ENCODE data around the gene KIAA1614.

The KIAA1614 gene

DNA sequence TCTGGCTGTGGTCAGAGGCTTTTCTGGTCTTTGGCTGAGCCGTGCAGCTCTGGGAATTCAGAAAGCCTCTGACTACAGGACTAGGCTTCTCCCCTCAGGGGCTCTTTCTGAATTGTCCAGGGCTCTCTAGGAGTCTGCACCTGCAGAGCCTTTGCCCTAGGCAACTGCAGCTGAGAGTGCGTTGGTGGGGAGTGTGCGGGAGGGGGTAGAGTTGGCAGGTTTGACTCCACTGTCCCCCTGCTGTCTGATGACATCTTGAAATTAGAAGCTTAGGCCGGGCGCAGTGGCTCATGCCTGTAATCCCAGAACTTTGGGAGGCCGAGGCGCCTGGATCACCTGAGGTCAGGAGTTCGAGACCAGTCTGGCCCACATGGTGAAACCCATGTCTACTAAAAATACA lies 32.9 kb downstream of the KIAA1614 start:
- Mint-ChIP-seq H3K27ac (ENCODE audit: low read depth) (no peak overlapping the region), H3K4me3 (no peak overlapping the region)

GRCh38 chr1:180946056-180946455 lies 33.4 kb downstream of the KIAA1614 start:
- no peaks in the 10 kb centered on the region for H3K9me3 Mint-ChIP-seq
- ATAC-seq (replicated peaks; ENCODE audit: extremely low read depth, poor library complexity, severe bottlenecking) (no peak), DNase-seq (ENCODE audit: low spot score in 2 of 2) (no peak)
- no peaks in the 10 kb centered on the region for H3K27me3 Mint-ChIP-seq
- no peak overlapping the region for H3K27ac Mint-ChIP-seq (ENCODE audit: low read depth)
- H3K36me3 Mint-ChIP-seq (ENCODE audit: insufficient read depth) = peaks cover 4% of the 10 kb centered on the region
- no peak overlapping the region for H3K4me3 Mint-ChIP-seq
- no peaks in the 10 kb centered on the region for H3K4me1 Mint-ChIP-seq

More for the DNA sequence above, 32.9 kb downstream of the KIAA1614 start:
- no peaks in the 10 kb centered on the region for H3K4me1 Mint-ChIP-seq
- H3K9me3 Mint-ChIP-seq = no peaks in the 10 kb centered on the region
- ATAC-seq (replicated peaks; ENCODE audit: extremely low read depth, poor library complexity, severe bottlenecking) (no peak), DNase-seq (ENCODE audit: low spot score in 2 of 2) (no peak)
- peaks cover 4% of the 10 kb centered on the region for H3K36me3 Mint-ChIP-seq (ENCODE audit: insufficient read depth)
- no peaks in the 10 kb centered on the region for H3K27me3 Mint-ChIP-seq

DNA sequence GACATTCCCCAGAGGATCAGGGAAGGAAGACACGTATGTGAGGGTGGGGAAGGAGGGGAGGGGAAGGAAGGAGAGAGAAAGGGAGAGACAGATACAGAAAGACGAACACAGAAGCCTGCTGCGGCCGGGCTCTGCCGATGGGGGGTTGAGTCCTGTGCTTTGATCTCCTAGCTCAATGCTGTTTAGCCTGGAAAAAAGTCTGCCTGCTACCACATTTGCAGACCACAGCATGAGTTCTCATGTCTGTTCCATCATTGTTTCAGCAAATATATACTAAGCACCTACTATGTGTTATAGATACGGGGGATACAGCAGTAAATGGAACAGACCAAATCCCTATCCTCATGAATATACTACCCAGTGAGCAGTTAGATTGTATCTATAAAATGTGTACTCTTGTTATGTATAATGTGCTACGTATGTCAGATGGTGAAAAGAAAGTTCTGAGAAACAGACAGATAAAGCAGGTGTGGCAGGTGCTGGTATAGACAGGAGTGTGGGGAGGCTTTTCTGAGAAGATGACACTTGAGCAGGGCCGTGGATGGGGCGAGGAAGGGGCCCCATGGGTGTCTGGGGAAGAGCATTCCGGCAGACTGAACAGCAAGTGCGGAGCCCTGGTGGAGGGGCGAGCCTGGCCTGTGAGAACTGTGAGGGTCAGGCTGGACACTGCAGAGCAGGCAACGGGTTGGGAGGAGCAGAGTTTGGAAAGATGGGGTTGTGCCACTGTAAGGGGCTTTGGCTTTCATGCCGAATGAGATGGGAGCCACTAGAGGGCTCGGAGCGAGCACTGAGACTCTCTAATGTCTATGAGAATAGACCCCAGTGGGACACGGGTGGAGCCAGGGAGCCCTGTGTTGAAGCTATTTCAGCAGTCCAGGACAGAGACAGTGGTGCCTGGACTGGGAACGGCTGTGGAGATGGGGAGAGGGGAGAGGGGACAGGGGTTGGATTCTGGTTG lies 34.1 kb downstream of the KIAA1614 start:
- no peaks in the 10 kb centered on the region for H3K27me3 Mint-ChIP-seq
- ATAC-seq (replicated peaks; ENCODE audit: extremely low read depth, poor library complexity, severe bottlenecking) = no peak
- peaks cover 4% of the 10 kb centered on the region for H3K36me3 Mint-ChIP-seq (ENCODE audit: insufficient read depth)
- no peak overlapping the region for H3K4me3 Mint-ChIP-seq
- no peaks in the 10 kb centered on the region for H3K9me3 Mint-ChIP-seq
- no peak for DNase-seq (ENCODE audit: low spot score in 2 of 2)
- H3K27ac Mint-ChIP-seq (ENCODE audit: low read depth) = no peak overlapping the region
- no peaks in the 10 kb centered on the region for H3K4me1 Mint-ChIP-seq

- Mint-ChIP-seq H3K4me3 (no peak overlapping the region), H3K27me3 (no peaks in the 10 kb centered on the region), H3K4me1 (no peaks in the 10 kb centered on the region), H3K27ac (ENCODE audit: low read depth) (no peak overlapping the region), H3K36me3 (ENCODE audit: insufficient read depth) (peaks cover 4% of the 10 kb centered on the region), H3K9me3 (no peaks in the 10 kb centered on the region)
- ATAC-seq (replicated peaks; ENCODE audit: extremely low read depth, poor library complexity, severe bottlenecking) (no peak), DNase-seq (ENCODE audit: low spot score in 2 of 2) (no peak)
Observed at GRCh38 chr1:180947499-180947885, 34.8 kb downstream of the KIAA1614 start.

GRCh38 chr1:180947901-180948640 lies 35.4 kb downstream of the KIAA1614 start:
- Mint-ChIP-seq H3K27ac (ENCODE audit: low read depth) (no peak overlapping the region), H3K36me3 (ENCODE audit: insufficient read depth) (peaks cover 4% of the 10 kb centered on the region), H3K27me3 (no peaks in the 10 kb centered on the region), H3K4me3 (no peak overlapping the region), H3K9me3 (no peaks in the 10 kb centered on the region), H3K4me1 (no peaks in the 10 kb centered on the region)
- DNase-seq (ENCODE audit: low spot score in 2 of 2) = no peak
- ATAC-seq (replicated peaks; ENCODE audit: extremely low read depth, poor library complexity, severe bottlenecking) = no peak

DNA sequence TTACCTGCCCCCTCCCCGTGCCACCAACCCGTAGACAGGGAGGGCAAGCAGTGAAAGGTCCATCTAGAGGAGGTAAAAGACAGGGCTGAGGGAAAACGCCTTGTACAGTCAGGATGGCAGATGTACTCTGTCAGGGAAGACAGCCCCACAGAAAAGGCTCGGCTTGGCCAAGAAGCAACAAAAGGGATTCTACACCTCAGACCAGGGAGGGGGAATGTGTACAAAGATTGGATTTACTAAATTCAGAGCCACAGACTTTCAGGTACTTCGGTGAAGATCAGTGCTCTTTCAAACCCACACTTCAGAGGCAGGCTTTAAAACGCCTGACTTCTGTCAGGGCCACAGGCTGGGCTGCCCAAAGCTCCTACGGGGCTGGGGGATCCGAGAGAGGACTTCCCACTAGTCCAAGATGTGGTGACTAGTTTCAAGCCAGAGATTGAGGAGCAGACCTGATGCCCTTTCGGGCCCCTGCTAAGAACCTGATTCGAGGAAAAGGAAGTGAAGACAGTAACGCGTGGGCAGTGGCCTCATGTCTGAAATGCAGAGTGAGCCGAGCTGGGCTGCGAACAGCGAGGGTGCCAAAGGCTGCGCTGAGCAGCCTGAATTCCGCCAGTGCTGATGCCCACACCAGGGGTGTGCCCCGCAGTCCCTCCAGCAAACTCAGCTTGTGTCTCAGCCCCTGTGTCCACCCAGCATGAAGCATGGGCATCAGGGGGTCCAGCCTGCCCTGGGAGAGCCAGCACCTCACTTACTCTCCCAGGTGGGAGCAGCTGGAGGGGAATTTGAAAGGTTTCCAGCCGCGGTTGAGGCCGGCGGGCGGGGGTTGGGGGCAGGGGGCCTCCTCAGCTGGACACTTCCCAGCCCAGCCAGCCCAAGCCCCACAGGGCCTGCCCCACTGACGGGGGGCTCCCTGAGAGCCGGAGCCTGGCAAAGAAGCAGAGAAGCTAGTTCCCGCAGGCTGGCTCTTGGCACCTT lies 36.2 kb downstream of the KIAA1614 start:
- Mint-ChIP-seq H3K4me1 (no peaks in the 10 kb centered on the region), H3K27ac (ENCODE audit: low read depth) (no peak overlapping the region), H3K9me3 (no peaks in the 10 kb centered on the region), H3K27me3 (no peaks in the 10 kb centered on the region), H3K4me3 (no peak overlapping the region), H3K36me3 (ENCODE audit: insufficient read depth) (peaks cover 4% of the 10 kb centered on the region)
- DNase-seq (ENCODE audit: low spot score in 2 of 2) (no peak), ATAC-seq (replicated peaks; ENCODE audit: extremely low read depth, poor library complexity, severe bottlenecking) (no peak)

- no peak overlapping the region for H3K27ac Mint-ChIP-seq (ENCODE audit: low read depth)
- H3K36me3 Mint-ChIP-seq (ENCODE audit: insufficient read depth) = peaks cover 4% of the 10 kb centered on the region
- no peak overlapping the region for H3K4me3 Mint-ChIP-seq
- DNase-seq (ENCODE audit: low spot score in 2 of 2) = no peak
- no peaks in the 10 kb centered on the region for H3K27me3 Mint-ChIP-seq
- no peaks in the 10 kb centered on the region for H3K9me3 Mint-ChIP-seq
- no peaks in the 10 kb centered on the region for H3K4me1 Mint-ChIP-seq
- no peak for ATAC-seq (replicated peaks; ENCODE audit: extremely low read depth, poor library complexity, severe bottlenecking)
Observed at GRCh38 chr1:180949616-180950000, 36.9 kb downstream of the KIAA1614 start.

DNA sequence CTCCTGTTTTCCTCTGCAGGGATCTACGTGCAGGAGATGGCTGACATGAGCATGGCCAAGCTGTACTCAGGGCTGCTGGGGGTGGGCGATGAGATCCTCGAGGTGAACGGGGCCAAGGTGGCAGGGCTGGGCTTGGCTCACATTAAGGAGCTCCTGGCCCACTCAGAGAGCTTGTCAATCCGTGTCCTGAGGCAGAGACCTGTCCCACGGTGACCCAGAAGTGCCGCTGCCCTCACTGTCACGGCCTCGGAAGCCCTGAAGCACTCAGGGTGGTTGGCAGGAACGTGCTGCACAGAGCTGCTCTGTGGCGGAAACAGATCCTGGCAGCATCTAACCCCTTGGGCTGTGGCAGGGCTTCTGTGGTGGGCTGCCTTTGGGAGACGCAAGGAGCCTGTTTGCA lies 37.6 kb downstream of the KIAA1614 start:
- ATAC-seq (replicated peaks; ENCODE audit: extremely low read depth, poor library complexity, severe bottlenecking) (no peak), DNase-seq (ENCODE audit: low spot score in 2 of 2) (no peak)
- Mint-ChIP-seq H3K9me3 (no peaks in the 10 kb centered on the region), H3K36me3 (ENCODE audit: insufficient read depth) (peaks cover 4% of the 10 kb centered on the region), H3K4me1 (no peaks in the 10 kb centered on the region), H3K27ac (ENCODE audit: low read depth) (no peak overlapping the region), H3K27me3 (no peaks in the 10 kb centered on the region), H3K4me3 (no peak overlapping the region)

DNA sequence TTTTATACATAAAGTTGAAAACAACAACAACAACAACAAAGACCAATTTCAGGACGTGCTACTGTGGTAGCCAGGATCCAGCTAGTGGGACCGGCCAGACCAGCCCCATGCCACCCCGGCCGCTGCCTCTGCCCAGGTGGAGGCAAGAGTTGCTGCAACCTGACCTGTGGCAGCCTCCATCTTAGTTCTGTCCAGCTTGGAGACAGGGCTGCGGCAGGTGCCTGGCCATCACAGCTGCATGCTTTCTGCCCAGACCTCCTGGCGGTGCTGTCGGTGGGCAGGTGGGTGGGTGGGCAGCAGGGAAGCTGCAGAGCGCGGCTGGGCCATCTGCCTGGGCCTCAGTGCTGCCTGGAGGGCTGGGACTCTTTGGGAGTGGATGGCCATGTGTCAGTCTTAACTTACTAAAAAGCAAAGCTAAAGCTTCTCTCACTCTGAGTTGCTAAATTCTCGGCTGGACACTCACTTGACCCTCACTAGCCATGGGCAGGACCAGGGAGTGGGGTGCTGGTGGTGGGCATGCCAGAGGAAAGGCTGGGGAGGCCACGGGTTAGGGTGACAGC lies 38.6 kb downstream of the KIAA1614 start:
- Mint-ChIP-seq H3K36me3 (ENCODE audit: insufficient read depth) (peaks cover 4% of the 10 kb centered on the region), H3K4me1 (no peaks in the 10 kb centered on the region), H3K27me3 (no peaks in the 10 kb centered on the region), H3K27ac (ENCODE audit: low read depth) (no peak overlapping the region), H3K4me3 (no peak overlapping the region), H3K9me3 (no peaks in the 10 kb centered on the region)
- DNase-seq (ENCODE audit: low spot score in 2 of 2) (no peak), ATAC-seq (replicated peaks; ENCODE audit: extremely low read depth, poor library complexity, severe bottlenecking) (no peak)

DNA sequence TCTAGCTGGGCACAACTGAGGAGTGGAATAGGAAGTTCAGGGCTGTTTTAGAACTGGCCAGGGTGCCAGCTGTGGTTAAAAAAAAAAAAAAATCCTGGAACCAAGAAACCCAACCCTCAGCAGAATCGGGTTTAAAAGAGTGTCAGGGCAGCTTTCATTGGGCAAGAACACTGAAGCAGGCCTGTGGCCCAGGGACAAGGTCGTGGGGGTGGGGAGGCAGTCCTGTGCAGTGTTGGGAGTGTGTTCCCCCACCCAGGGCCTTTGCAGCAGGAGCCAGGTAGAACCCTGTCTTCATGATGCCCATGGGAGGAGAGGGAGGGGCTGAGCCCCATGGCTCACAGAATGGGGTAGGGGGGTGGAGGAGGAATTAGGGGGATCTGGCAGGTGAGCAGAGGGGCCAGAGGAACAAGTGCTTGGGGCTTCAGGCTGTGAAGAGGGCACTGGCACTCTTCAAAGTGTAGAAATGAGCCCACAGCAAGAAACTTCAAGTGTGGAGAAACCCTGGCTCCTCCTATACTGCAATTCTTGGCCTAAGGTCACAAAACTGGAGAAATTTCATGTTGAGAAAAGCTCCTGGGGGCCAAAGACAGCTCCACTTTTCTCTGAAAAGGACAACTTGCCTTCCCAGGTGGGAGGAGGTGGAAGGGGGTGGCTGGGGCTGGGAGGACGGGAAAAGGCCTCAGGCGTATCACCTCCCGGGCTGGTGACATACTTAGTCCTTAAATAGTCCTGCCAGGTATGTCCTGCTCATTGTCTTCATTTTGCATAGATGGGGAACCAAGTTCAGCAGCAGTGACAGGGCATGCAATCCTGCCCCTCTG lies 39.3 kb downstream of the KIAA1614 start:
- peaks cover 5% of the 10 kb centered on the region for H3K4me1 Mint-ChIP-seq
- no peaks in the 10 kb centered on the region for H3K27me3 Mint-ChIP-seq
- H3K27ac Mint-ChIP-seq (ENCODE audit: low read depth) = no peak overlapping the region
- no peaks in the 10 kb centered on the region for H3K9me3 Mint-ChIP-seq
- no peak overlapping the region for H3K4me3 Mint-ChIP-seq
- peaks cover 4% of the 10 kb centered on the region for H3K36me3 Mint-ChIP-seq (ENCODE audit: insufficient read depth)
- DNase-seq (ENCODE audit: low spot score in 2 of 2) (no peak), ATAC-seq (replicated peaks; ENCODE audit: extremely low read depth, poor library complexity, severe bottlenecking) (no peak)

- DNase-seq (ENCODE audit: low spot score in 2 of 2) (no peak), ATAC-seq (replicated peaks; ENCODE audit: extremely low read depth, poor library complexity, severe bottlenecking) (no peak)
- Mint-ChIP-seq H3K4me1 (peaks cover 7% of the 10 kb centered on the region), H3K9me3 (no peaks in the 10 kb centered on the region), H3K27me3 (no peaks in the 10 kb centered on the region), H3K27ac (ENCODE audit: low read depth) (no peak overlapping the region), H3K4me3 (no peak overlapping the region), H3K36me3 (ENCODE audit: insufficient read depth) (peaks cover 4% of the 10 kb centered on the region)
Observed at GRCh38 chr1:180952657-180953013, 39.9 kb downstream of the KIAA1614 start.

Measured in central memory CD8-positive, alpha-beta T cell (primary cell).